ENCODE measurements around the gene GNAO1.

The GNAO1 gene

GRCh38 chr16:56312556-56312955 lies 121.3 kb downstream of the GNAO1 start:
- TF ChIP-seq CTCF (IDR thresholded peaks at IDR 0.05; ENCODE audit: control insufficient read depth, insufficient read depth, low read depth, low read length, missing control alignments): no peak
- no peak for DNase-seq (ENCODE audit: low read depth)
- H3K4me3 ChIP-seq (ENCODE audit: control insufficient read depth, low read depth, low read length): no peak overlapping the region

GRCh38 chr16:56314244-56314850 lies 123.1 kb downstream of the GNAO1 start:
- H3K4me3 ChIP-seq (ENCODE audit: control insufficient read depth, low read depth, low read length): no peak overlapping the region
- TF ChIP-seq CTCF (IDR thresholded peaks at IDR 0.05; ENCODE audit: control insufficient read depth, insufficient read depth, low read depth, low read length, missing control alignments): no peak
- DNase-seq (ENCODE audit: low read depth): no peak

- no peak for DNase-seq (ENCODE audit: low read depth)
- TF ChIP-seq CTCF (IDR thresholded peaks at IDR 0.05; ENCODE audit: control insufficient read depth, insufficient read depth, low read depth, low read length, missing control alignments): no peak
Observed at GRCh38 chr16:56315955-56316354, 124.7 kb downstream of the GNAO1 start.

GRCh38 chr16:56316545-56316944 lies 125.3 kb downstream of the GNAO1 start:
- no peak for TF ChIP-seq CTCF (IDR thresholded peaks at IDR 0.05; ENCODE audit: control insufficient read depth, insufficient read depth, low read depth, low read length, missing control alignments)
- H3K4me3 ChIP-seq (ENCODE audit: control insufficient read depth, low read depth, low read length): no peak overlapping the region
- DNase-seq (ENCODE audit: low read depth): no peak

More at GRCh38 chr16:56315955-56316354, 124.7 kb downstream of the GNAO1 start:
- H3K4me3 ChIP-seq (ENCODE audit: control insufficient read depth, low read depth, low read length): no peak overlapping the region

GRCh38 chr16:56317998-56318826 lies 126.9 kb downstream of the GNAO1 start:
- peak; percentile 23 for DNase-seq (ENCODE audit: low read depth)
- peak; percentile 98 for TF ChIP-seq CTCF (IDR thresholded peaks at IDR 0.05; ENCODE audit: control insufficient read depth, insufficient read depth, low read depth, low read length, missing control alignments)
- peak overlapping the region; percentile 22 for H3K4me3 ChIP-seq (ENCODE audit: control insufficient read depth, low read depth, low read length)

- TF ChIP-seq CTCF (IDR thresholded peaks at IDR 0.05; ENCODE audit: control insufficient read depth, insufficient read depth, low read depth, low read length, missing control alignments): no peak
- no peak for DNase-seq (ENCODE audit: low read depth)
- H3K4me3 ChIP-seq (ENCODE audit: control insufficient read depth, low read depth, low read length): no peak overlapping the region
Observed at GRCh38 chr16:56318827-56319140, 127.5 kb downstream of the GNAO1 start.
